ENCODE results near the gene NAA50. TPM values are rescaled to one million over a fixed set of nuclear protein-coding genes. Genes with fewer than 3 reads are reported as not detected.

The NAA50 gene
- total RNA-seq, 4 donors from 2014 or later = 125 to 181 (median 138) TPM

DNA sequence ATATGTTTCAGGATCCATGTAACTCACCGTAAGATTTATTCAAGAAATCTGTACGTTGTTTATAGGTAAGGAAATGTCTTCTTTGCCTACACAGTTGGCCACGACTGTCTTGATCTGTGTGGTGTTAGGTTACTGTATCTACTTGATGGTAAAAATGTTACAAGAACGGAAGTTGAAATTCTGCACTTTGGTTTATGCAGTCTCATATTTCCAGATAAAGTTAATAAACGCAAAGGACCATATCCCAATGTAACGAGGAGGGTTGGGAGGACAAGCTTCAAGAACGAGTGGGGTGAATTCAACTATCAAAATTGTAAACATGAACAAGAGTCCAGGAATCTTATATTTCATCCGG, 50.6 kb downstream of the NAA50 start:
- no peak for DNase-seq (ENCODE audit: low spot score in 2 of 2)
- intact Hi-C loops (cut with DNase I; ENCODE audit: low total_unique reads) = no loop called here
- WGBS, 2 donors = 9 to 17% methylated on average over 8 of the region's 8 CpGs
- TF ChIP-seq CTCF (IDR thresholded peaks at IDR 0.05) = no peak
- no peak for TF ChIP-seq POLR2A (IDR thresholded peaks at IDR 0.05)
- peak overlapping the region; percentile 93 for H3K4me3 ChIP-seq (ENCODE audit: low read depth, poor library complexity, severe bottlenecking)

DNA sequence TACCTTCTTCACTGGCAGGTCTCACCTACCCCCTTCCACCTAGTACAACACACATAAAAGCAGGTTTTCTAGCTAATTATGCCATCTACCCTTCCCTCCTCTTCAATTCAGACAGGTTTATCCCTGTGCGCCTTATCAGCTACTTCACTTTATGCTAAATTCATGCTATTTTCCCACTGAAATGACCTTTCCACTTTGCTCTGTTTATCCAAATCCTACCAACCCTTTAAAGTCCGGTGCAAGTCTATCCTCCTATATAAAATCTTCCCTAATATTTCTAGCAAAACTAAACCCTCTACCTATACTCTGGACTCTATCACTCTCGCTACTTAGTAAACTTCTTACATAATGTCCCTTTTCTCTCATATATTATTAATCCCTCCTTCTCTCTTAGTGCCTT, 55.6 kb downstream of the NAA50 start:
- H3K4me3 ChIP-seq (ENCODE audit: low read depth, poor library complexity, severe bottlenecking) = no peak overlapping the region
- no peak for DNase-seq (ENCODE audit: low spot score in 2 of 2)
- intact Hi-C loops (cut with DNase I; ENCODE audit: low total_unique reads) = no loop called here
- TF ChIP-seq POLR2A (IDR thresholded peaks at IDR 0.05) (no peak), CTCF (IDR thresholded peaks at IDR 0.05) (no peak)
- WGBS, 2 donors = 96 to 98% methylated on average over 3 of the region's 3 CpGs

GRCh38 chr3:113685956-113686721, 59.9 kb downstream of the NAA50 start:
- TF ChIP-seq CTCF (IDR thresholded peaks at IDR 0.05) (no peak), POLR2A (IDR thresholded peaks at IDR 0.05) (no peak)
- no peak overlapping the region for H3K4me3 ChIP-seq (ENCODE audit: low read depth, poor library complexity, severe bottlenecking)
- WGBS, 2 donors = 68 to 74% methylated on average over 2 of the region's 2 CpGs
- no peak for DNase-seq (ENCODE audit: low spot score in 2 of 2)
- intact Hi-C loops (cut with DNase I; ENCODE audit: low total_unique reads) = no loop called here

DNA sequence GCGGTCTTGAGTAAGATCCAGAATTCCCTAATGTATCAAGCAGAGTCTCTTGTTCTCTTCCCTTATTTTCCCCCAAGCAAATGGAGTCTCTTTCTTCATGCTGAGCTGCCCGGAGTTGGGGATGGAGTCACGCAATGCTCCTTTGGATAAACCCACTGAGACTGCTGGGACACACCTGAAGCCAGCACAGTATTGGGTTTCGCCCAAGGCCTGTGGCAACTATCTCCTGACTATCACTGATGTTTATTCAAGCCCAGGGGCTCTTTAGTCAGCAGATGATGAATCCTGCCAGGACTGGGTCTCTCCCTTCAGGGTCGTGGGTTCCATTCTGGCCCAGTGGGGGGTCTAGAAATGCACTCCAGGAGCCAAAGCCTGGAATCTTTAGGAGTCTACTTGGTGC, 60.9 kb downstream of the NAA50 start:
- no peak for DNase-seq (ENCODE audit: low spot score in 2 of 2)
- no peak overlapping the region for H3K4me3 ChIP-seq (ENCODE audit: low read depth, poor library complexity, severe bottlenecking)
- TF ChIP-seq POLR2A (IDR thresholded peaks at IDR 0.05) (no peak), CTCF (IDR thresholded peaks at IDR 0.05) (no peak)
- 90 to 95% methylated on average over 5 of the region's 5 CpGs for WGBS, 2 donors
- intact Hi-C loops (cut with DNase I; ENCODE audit: low total_unique reads) = no loop called here

DNA sequence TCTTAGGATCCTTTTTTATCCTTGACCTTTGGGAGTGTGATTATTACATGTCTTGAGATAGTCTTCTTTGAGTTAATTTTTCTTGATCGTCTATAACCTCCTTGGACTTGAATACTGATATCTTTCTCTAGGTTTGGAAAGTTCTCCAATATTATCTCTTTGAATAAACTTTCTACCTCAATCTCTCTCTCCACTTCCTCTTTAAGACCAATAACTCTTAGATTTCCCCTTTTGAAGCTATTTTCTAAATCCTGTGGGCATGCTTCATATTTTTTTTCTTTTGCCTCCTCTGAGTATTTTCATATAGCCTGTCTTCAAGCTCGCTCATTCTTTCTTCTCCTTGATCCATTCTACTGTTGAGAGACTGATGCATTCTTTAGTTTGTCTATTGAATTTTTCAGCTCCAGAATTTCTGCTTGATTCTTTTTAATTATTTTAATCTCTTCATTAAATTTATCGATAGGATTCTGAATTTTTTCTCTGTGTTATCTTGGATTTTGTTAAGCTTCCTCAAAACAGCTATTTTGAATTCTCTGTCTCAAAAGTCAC, 61.7 kb downstream of the NAA50 start:
- intact Hi-C loops (cut with DNase I; ENCODE audit: low total_unique reads) = no loop called here
- WGBS, 2 donors = 97 to 99% methylated on average over 3 of the region's 3 CpGs
- H3K4me3 ChIP-seq (ENCODE audit: low read depth, poor library complexity, severe bottlenecking) = no peak overlapping the region
- DNase-seq (ENCODE audit: low spot score in 2 of 2) = no peak
- no peak for TF ChIP-seq CTCF (IDR thresholded peaks at IDR 0.05)
- no peak for TF ChIP-seq POLR2A (IDR thresholded peaks at IDR 0.05)

GRCh38 chr3:113678773-113679172, 67.3 kb downstream of the NAA50 start:
- TF ChIP-seq POLR2A (IDR thresholded peaks at IDR 0.05) (no peak), CTCF (IDR thresholded peaks at IDR 0.05) (no peak)
- 98 to 100% methylated on average over 4 of the region's 4 CpGs for WGBS, 2 donors
- no peak for DNase-seq (ENCODE audit: low spot score in 2 of 2)
- intact Hi-C loops (cut with DNase I; ENCODE audit: low total_unique reads) = no loop called here
- H3K4me3 ChIP-seq (ENCODE audit: low read depth, poor library complexity, severe bottlenecking) = no peak overlapping the region

Data from lower leg skin (tissue), 4 donors.